Measurements from ENCODE around the gene RGR.

GRCh38 chr10:84244651-84245270 lies at the start of gene RGR:
- no peak for TF ChIP-seq AFF4 (CRISPR knock-in tag; IDR thresholded peaks at IDR 0.05; ENCODE audit: borderline replicate concordance)
- no peak for TF ChIP-seq CTCF (IDR thresholded peaks at IDR 0.05)
- no peak for TF ChIP-seq ZNF263 (CRISPR knock-in tag; IDR thresholded peaks at IDR 0.05; ENCODE audit: low read depth)
- TF ChIP-seq NR3C1 (CRISPR knock-in tag; conservative IDR thresholded peaks at IDR 0.05; ENCODE audit: low read depth) = no peak
- no peak for TF ChIP-seq ESRRA (CRISPR knock-in tag; IDR thresholded peaks at IDR 0.05; ENCODE audit: borderline replicate concordance)
- no peak for TF ChIP-seq JAZF1 (CRISPR knock-in tag; IDR thresholded peaks at IDR 0.05)
- TF ChIP-seq ATF6 (CRISPR knock-in tag; IDR thresholded peaks at IDR 0.05) = no peak

Data from WTC11 (cell line).